Brain microvascular endothelial cell (primary cell): ENCODE data around the gene COL25A1.

Source experiments
- DNase-seq: peaks from one replicate; pipeline ENCODE4 v3.0.0-alpha.2; 2020
- H3K27ac ChIP-seq: fragments of 250-450 bp; sonication (Bioruptor Pico); 2 replicates; pipeline ENCODE4 v1.5.1; 2020; ENCODE audit warnings: mild to moderate bottlenecking, moderate library complexity
- H3K27me3 ChIP-seq: fragments of 250-450 bp; sonication (Bioruptor Pico); replicated peaks from 2 replicates; pipeline ENCODE4 v1.5.1; 2020; ENCODE audit warnings: mild to moderate bottlenecking
- H3K36me3 ChIP-seq: fragments of 250-450 bp; sonication (Bioruptor Pico); replicated peaks from 2 replicates; pipeline ENCODE4 v1.5.1; 2020; ENCODE audit warnings: mild to moderate bottlenecking
- H3K4me3 ChIP-seq: 2 replicates; pipeline ENCODE4 v1.5.1; 2011; ENCODE audit warnings: low read depth, mild to moderate bottlenecking, control low read depth, low read length, moderate library complexity
- CTCF ChIP-seq: IDR thresholded peaks from 2 replicates; pipeline ENCODE4 v1.5.1; 2011; ENCODE audit warnings: low read depth, mild to moderate bottlenecking, moderate library complexity, low read length, control low read depth, inconsistent platforms; ENCODE audit errors: missing control alignments
- in situ Hi-C: cut with HindIII; loops from 2 replicates; pipeline ENCODE4 v1.10.0; 2017; ENCODE audit warnings: low sequenced_read_pairs, low pct_ligation_motif_present

The COL25A1 gene

GRCh38 chr4:109155682-109156283 is 146.7 kb downstream of the COL25A1 start:
- no peak for DNase-seq
- in situ Hi-C loops = no loop called here

GRCh38 chr4:109155084-109155483 is 147.4 kb downstream of the COL25A1 start:
- Histone ChIP-seq H3K27me3 (no peaks in the 10 kb centered on the region), H3K36me3 (no peaks in the 10 kb centered on the region), H3K27ac (no peak overlapping the region), H3K4me3 (no peak overlapping the region)
- in situ Hi-C loops = no loop called here
- DNase-seq = no peak
- TF ChIP-seq CTCF = no peak

More at GRCh38 chr4:109155682-109156283, 146.7 kb downstream of the COL25A1 start:
- no peak overlapping the region for H3K4me3 ChIP-seq
- no peaks in the 10 kb centered on the region for H3K36me3 ChIP-seq
- no peaks in the 10 kb centered on the region for H3K27me3 ChIP-seq
- no peak overlapping the region for H3K27ac ChIP-seq
- no peak for TF ChIP-seq CTCF

- in situ Hi-C loops = no loop called here
- no peak for DNase-seq
- H3K36me3 ChIP-seq = no peaks in the 10 kb centered on the region
- H3K27me3 ChIP-seq = no peaks in the 10 kb centered on the region
- H3K4me3 ChIP-seq = no peak overlapping the region
- TF ChIP-seq CTCF = no peak
- H3K27ac ChIP-seq = no peak overlapping the region
Observed at GRCh38 chr4:109154424-109154823, 148.0 kb downstream of the COL25A1 start.

- H3K27me3 ChIP-seq = no peaks in the 10 kb centered on the region
- no peak overlapping the region for H3K4me3 ChIP-seq
- H3K27ac ChIP-seq = no peak overlapping the region
- DNase-seq = no peak
- TF ChIP-seq CTCF = no peak
- in situ Hi-C loops = no loop called here
- no peaks in the 10 kb centered on the region for H3K36me3 ChIP-seq
Observed at GRCh38 chr4:109149836-109150235, 152.6 kb downstream of the COL25A1 start.

- Histone ChIP-seq H3K27ac (no peak overlapping the region), H3K27me3 (no peaks in the 10 kb centered on the region), H3K4me3 (no peak overlapping the region), H3K36me3 (no peaks in the 10 kb centered on the region)
- no peak for TF ChIP-seq CTCF
- no peak for DNase-seq
- in situ Hi-C loops = no loop called here
Observed at GRCh38 chr4:109148577-109149075, 153.8 kb downstream of the COL25A1 start.

GRCh38 chr4:109147135-109147534 is 155.3 kb downstream of the COL25A1 start:
- no peak for DNase-seq
- TF ChIP-seq CTCF = no peak
- Histone ChIP-seq H3K27me3 (no peaks in the 10 kb centered on the region), H3K4me3 (no peak overlapping the region), H3K27ac (no peak overlapping the region), H3K36me3 (no peaks in the 10 kb centered on the region)
- in situ Hi-C loops = no loop called here
